Activated naive CD8-positive, alpha-beta T cell (primary cell): ENCODE results near the gene PLA2G2D.

Experiments
- H3K27ac Mint-ChIP-seq: one replicate; pipeline ENCODE4 v1.8.0; 2021; ENCODE audit warnings: mixed read lengths
- H3K27me3 Mint-ChIP-seq: one replicate; pipeline ENCODE4 v1.8.0; 2021; ENCODE audit warnings: mixed read lengths
- H3K36me3 Mint-ChIP-seq: one replicate; pipeline ENCODE4 v1.8.0; 2021; ENCODE audit warnings: mixed read lengths
- H3K4me1 Mint-ChIP-seq: one replicate; pipeline ENCODE4 v1.8.0; 2021; ENCODE audit warnings: low read depth, mixed read lengths
- H3K4me3 Mint-ChIP-seq: one replicate; pipeline ENCODE4 v1.8.0; 2021; ENCODE audit warnings: mild to moderate bottlenecking, mixed read lengths
- H3K9me3 Mint-ChIP-seq: one replicate; pipeline ENCODE4 v1.8.0; 2021; ENCODE audit warnings: low read depth, mixed read lengths

Gene PLA2G2D

GRCh38 chr1:20075345-20075744 is 44.0 kb downstream of the PLA2G2D start:
- Mint-ChIP-seq H3K9me3 (no peaks in the 10 kb centered on the region), H3K27ac (no peak overlapping the region), H3K27me3 (peaks cover 13% of the 10 kb centered on the region), H3K4me3 (no peak overlapping the region), H3K36me3 (no peaks in the 10 kb centered on the region), H3K4me1 (peaks cover 8% of the 10 kb centered on the region)

GRCh38 chr1:20074725-20075171 is 44.6 kb downstream of the PLA2G2D start:
- H3K27me3 Mint-ChIP-seq, result peaks cover 12% of the 10 kb centered on the region
- H3K9me3 Mint-ChIP-seq, result no peaks in the 10 kb centered on the region
- peaks cover 8% of the 10 kb centered on the region for H3K4me1 Mint-ChIP-seq
- H3K4me3 Mint-ChIP-seq, result no peak overlapping the region
- H3K27ac Mint-ChIP-seq, result no peak overlapping the region
- no peaks in the 10 kb centered on the region for H3K36me3 Mint-ChIP-seq

DNA sequence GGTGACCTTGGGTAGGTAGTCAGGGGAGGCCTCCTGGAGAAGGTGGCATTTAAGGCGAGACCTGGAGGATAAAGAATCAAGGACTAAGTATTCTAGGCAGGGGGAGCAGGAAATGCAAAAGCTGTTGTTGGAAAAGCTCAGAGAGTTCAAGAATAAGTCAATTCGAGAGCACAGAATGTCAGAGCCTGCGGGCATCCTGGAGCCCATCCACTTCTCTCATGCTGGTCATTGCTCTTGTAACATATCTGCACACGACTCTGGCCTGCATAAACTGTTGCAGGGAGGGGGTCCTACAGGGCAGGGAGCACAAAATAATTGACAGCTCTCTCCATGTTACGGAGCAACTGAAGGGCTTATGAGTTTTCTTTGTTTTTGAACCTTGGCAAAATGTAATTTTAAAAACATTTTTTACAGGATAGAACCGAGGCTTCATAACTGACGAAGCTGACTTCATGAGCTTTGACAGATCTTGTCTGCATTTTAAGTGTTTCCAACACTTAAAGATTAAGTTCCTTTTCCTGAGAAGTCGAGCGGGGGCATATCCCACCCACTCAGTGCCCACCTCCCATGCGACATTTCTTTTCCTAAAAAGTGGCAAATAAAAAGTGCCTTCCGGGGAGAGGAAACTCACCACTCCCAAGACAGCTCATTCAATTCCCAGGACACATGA is 45.1 kb downstream of the PLA2G2D start:
- Mint-ChIP-seq H3K27ac (no peak overlapping the region), H3K36me3 (no peaks in the 10 kb centered on the region), H3K4me1 (peaks cover 8% of the 10 kb centered on the region), H3K9me3 (no peaks in the 10 kb centered on the region), H3K27me3 (peaks cover 10% of the 10 kb centered on the region), H3K4me3 (no peak overlapping the region)

DNA sequence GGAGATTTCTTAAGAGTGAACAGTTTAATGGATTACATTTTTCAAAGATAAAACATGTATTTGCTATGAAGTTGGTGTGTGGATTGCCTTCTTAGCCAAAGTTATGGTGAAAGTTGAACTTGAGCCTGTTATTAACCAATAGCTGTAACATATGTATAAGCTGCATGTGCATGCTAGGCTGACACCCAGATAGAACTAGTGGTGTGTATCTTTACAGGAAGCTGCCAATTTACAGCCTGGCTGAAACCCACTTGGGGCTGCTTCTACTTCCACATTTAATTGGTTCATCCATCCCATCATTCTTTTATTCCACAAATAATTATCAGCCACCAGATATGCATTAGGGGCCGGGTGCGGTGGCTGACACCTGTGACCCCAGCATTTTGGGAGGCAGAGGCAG is 46.1 kb downstream of the PLA2G2D start:
- no peak overlapping the region for H3K4me3 Mint-ChIP-seq
- H3K36me3 Mint-ChIP-seq, result no peaks in the 10 kb centered on the region
- H3K27me3 Mint-ChIP-seq, result peaks cover 10% of the 10 kb centered on the region
- no peak overlapping the region for H3K27ac Mint-ChIP-seq
- H3K9me3 Mint-ChIP-seq, result no peaks in the 10 kb centered on the region
- H3K4me1 Mint-ChIP-seq, result peaks cover 5% of the 10 kb centered on the region

DNA sequence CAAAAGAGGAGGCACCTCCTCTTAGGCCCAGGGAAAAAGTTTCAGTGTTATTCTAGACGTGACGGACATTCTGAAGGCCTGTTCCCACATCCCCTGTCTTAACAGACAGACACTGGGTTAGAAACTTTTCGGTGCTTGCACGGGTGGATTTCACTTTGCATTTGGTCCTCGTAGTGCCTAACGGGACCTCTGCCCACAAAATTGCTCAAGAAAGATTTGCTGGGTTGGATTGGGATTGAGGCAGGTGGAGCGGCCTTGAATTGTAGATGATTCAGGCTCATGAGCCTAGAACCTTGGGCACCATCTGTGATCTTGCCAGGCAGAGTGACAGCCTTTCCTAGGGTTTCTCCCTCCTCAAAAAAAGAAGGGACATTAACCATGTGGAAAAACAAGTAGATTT is 46.6 kb downstream of the PLA2G2D start:
- H3K36me3 Mint-ChIP-seq, result no peaks in the 10 kb centered on the region
- H3K4me1 Mint-ChIP-seq, result peaks cover under 1% of the 10 kb centered on the region
- no peak overlapping the region for H3K4me3 Mint-ChIP-seq
- H3K27me3 Mint-ChIP-seq, result peaks cover 5% of the 10 kb centered on the region
- no peak overlapping the region for H3K27ac Mint-ChIP-seq
- H3K9me3 Mint-ChIP-seq, result no peaks in the 10 kb centered on the region

- H3K36me3 Mint-ChIP-seq, result no peaks in the 10 kb centered on the region
- peak overlapping the region; percentile 16 for H3K27ac Mint-ChIP-seq
Observed at GRCh38 chr1:20071416-20071815, 47.9 kb downstream of the PLA2G2D start.

DNA sequence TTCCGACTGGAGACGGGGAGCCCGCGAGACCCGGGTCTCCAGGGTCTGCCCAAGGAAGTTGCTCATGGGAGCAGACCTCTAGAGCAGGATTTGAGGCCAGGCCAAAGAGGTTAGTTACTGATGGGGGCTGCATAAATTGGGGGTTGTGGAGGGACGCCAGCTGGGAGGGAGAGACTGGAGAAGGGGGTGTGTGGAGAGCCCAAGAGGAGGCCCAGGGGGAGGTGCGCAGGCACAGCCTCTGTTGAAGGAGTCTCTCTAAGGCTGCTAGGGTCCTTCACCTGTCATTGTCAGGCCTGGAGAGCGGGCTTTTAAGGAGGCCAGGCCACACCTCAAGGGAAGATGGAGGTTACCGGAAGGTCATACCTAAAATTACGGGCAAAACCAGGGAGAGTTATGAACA is 49.0 kb downstream of the PLA2G2D start:
- no peaks in the 10 kb centered on the region for H3K4me1 Mint-ChIP-seq
- H3K27ac Mint-ChIP-seq, result no peak overlapping the region
- H3K9me3 Mint-ChIP-seq, result no peaks in the 10 kb centered on the region
- H3K27me3 Mint-ChIP-seq, result no peaks in the 10 kb centered on the region
- no peak overlapping the region for H3K4me3 Mint-ChIP-seq
- H3K36me3 Mint-ChIP-seq, result no peaks in the 10 kb centered on the region

More at GRCh38 chr1:20071416-20071815, 47.9 kb downstream of the PLA2G2D start:
- Mint-ChIP-seq H3K4me1 (no peaks in the 10 kb centered on the region), H3K9me3 (no peaks in the 10 kb centered on the region), H3K4me3 (no peak overlapping the region), H3K27me3 (no peaks in the 10 kb centered on the region)

DNA sequence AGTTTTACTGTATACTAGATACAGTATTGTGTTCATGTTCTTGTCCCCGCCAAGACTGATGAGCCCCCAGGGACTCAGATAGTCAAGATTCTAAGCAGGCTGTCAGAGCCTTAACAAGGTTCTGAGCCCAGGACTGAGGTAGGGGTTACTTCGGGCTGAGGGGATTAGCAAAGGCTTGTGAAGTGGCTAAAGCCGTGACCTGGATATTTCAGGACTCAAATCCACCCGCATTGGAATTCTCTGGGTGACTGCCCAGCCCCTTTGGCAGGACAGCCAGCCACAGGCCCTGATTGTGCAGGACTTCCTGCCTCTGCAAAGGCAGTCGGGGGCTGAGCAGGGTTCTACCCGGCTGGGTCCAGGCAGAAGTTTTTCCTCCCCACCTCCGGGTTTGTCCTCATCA is 49.5 kb downstream of the PLA2G2D start, which contains the start of gene PLA2G5:
Gene PLA2G5 (plus strand): TSS at position 321 of the 400 bp plus-strand sequence. CDS start 14,637 bp downstream, outside the sequence.
- Mint-ChIP-seq H3K36me3 (no peaks in the 10 kb centered on the region), H3K27ac (no peak within 1 kb of the TSS), H3K4me1 (no peaks in the 10 kb centered on the region), H3K27me3 (no peaks in the 10 kb centered on the region), H3K9me3 (no peaks in the 10 kb centered on the region), H3K4me3 (no peak within 1 kb of the TSS)

- Mint-ChIP-seq H3K36me3 (no peaks in the 10 kb centered on the region), H3K27ac (no peak overlapping the region), H3K4me3 (no peak overlapping the region), H3K27me3 (no peaks in the 10 kb centered on the region), H3K4me1 (no peaks in the 10 kb centered on the region), H3K9me3 (no peaks in the 10 kb centered on the region)
Observed at GRCh38 chr1:20068722-20069121, 50.6 kb downstream of the PLA2G2D start.

DNA sequence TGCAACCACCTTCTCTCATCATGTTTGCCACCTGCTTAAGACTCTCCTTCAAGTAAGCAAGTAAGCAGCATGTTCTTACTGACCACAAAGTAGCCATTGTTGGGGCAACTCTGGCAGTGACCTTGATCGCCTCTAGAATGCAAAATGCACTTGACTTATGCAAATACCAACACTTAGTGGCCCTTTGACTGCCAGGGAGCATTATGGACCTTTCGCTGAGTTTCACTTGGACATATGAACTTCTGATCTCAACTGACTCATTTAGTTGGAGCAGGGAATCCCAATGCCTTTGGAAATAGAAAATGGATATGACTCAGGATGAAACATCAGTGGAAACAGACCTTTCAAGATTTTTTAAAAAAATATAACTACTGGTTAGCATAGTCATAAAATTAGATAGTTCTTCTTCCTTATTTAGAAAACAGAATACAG is 55.5 kb downstream of the PLA2G2D start:
- H3K27me3 Mint-ChIP-seq, result no peaks in the 10 kb centered on the region
- H3K9me3 Mint-ChIP-seq, result no peaks in the 10 kb centered on the region
- H3K27ac Mint-ChIP-seq, result no peak overlapping the region
- H3K36me3 Mint-ChIP-seq, result no peaks in the 10 kb centered on the region
- H3K4me3 Mint-ChIP-seq, result no peak overlapping the region
- H3K4me1 Mint-ChIP-seq, result peaks cover 18% of the 10 kb centered on the region
